D721Med (cell line): ENCODE data around the gene FAM168A.

Source experiments
- DNase-seq: peaks from one replicate; pipeline ENCODE4 v3.0.0; 2011; ENCODE audit warnings: low spot score; ENCODE audit not compliant: insufficient read length
- FAIRE-seq: peaks from 2 replicates; lab custom pipeline; 2011; peaks lifted over from hg19 to GRCh38; lab: Jason Lieb, UNC
- TF ChIP-seq, protein P1 (sequence below): IDR thresholded peaks from 2 replicates; pipeline ENCODE4 v1.5.1; 2012; ENCODE audit warnings: mild to moderate bottlenecking, control low read depth; ENCODE audit not compliant: insufficient read depth; ENCODE audit errors: missing control alignments

The FAM168A gene

DNA sequence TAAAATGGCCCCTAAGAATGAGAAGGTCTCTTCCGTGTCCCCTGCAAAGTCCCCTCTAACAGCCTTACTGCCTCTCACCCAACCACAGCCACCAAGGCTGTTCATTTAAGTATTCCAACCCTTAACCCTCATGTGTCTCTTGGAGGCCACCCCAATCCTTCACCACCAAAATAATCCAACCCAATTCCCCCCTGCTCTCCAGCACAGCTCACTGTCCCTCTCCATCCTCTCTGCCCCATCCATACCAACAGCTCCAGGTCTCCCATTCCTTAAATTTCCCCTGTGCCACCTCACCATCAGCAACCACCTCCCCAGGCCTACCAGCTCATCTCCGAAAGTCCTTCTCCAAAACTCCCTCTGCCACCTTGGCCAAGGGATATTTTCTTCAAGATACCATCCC is 1.4 kb downstream of the FAM168A start:
- TF ChIP-seq, protein P1, sequence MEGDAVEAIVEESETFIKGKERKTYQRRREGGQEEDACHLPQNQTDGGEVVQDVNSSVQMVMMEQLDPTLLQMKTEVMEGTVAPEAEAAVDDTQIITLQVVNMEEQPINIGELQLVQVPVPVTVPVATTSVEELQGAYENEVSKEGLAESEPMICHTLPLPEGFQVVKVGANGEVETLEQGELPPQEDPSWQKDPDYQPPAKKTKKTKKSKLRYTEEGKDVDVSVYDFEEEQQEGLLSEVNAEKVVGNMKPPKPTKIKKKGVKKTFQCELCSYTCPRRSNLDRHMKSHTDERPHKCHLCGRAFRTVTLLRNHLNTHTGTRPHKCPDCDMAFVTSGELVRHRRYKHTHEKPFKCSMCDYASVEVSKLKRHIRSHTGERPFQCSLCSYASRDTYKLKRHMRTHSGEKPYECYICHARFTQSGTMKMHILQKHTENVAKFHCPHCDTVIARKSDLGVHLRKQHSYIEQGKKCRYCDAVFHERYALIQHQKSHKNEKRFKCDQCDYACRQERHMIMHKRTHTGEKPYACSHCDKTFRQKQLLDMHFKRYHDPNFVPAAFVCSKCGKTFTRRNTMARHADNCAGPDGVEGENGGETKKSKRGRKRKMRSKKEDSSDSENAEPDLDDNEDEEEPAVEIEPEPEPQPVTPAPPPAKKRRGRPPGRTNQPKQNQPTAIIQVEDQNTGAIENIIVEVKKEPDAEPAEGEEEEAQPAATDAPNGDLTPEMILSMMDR = no peak
- DNase-seq (no peak), FAIRE-seq (no peak)

DNA sequence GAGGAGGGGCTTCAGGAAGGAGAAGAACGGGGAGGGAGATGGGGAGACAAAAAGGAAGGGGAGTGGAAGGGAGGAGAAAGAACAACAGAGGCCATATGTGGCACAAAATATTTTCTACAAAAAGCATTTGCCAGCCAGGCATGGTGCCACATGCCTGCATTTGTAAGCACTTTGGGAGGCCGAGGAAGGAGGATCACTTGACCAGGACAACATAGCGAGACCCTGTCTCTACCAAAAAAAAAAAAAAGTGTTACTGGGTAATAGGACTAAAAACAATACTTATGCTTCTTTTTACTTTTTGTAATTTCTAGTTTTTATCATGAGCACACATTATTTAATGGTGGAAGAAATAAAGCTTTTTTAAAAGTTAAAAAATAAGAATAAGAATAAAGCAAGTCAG is 5.3 kb downstream of the FAM168A start:
- TF ChIP-seq, protein P1 = no peak
- DNase-seq = no peak
- no peak for FAIRE-seq

DNA sequence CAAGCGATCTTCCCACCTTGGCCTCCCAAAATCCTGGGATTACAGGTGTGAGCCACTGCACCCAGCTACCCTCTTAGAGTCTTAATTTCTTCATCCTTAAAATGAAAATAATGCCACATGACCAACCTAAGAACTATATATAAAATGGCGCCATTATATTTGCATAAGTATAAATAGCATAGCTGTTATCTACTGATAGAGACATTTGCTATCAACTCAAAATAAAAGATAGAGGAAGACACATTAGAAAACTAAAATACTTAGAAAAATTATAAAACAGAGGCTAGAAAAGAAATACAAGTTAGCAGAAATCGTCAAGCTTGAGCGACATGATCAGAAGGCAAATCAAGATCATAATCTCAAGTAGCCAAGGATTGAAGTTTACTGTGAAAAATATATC is 6.2 kb downstream of the FAM168A start:
- no peak for DNase-seq
- FAIRE-seq = no peak
- TF ChIP-seq, protein P1 = no peak

DNA sequence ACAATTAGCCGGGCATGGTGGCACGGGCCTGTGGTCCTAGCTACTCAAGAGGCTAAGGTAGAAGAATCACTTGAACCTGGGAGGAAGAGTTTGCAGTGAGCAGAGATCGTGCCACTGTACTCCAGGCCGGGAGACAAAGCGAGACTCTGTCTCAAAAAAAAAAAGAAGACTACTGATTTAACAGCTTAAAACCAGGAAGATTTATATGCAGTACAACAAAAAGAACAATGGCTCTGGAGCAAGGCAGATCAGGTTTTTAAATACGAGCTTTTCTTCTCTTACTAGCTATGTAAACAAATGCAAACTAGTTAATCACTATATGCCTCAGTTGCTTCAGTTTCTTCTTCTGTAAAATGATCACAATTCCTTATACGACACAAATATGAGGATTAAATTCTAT is 6.9 kb downstream of the FAM168A start:
- DNase-seq = no peak
- FAIRE-seq = no peak
- TF ChIP-seq, protein P1 = no peak

DNA sequence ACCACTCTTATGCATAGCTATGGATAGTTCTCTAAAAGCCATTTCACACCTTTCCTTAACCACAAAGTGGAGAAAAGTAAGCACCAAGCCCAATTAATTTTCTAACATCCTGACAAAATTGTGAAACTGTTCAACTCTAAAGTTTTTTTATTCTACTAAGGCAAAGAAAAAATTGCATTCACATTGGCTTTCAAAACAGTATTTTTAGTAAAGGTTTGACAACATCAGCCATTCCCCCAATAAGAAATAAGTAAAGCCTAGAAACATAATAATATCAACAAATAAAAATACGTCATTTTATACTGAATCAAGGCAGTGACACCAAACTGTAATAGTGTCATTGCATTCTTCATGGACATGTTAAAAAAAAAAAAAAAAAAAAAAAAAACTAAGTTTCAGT is 11.1 kb downstream of the FAM168A start:
- FAIRE-seq (no peak), DNase-seq (no peak)
- TF ChIP-seq, protein P1 = no peak

DNA sequence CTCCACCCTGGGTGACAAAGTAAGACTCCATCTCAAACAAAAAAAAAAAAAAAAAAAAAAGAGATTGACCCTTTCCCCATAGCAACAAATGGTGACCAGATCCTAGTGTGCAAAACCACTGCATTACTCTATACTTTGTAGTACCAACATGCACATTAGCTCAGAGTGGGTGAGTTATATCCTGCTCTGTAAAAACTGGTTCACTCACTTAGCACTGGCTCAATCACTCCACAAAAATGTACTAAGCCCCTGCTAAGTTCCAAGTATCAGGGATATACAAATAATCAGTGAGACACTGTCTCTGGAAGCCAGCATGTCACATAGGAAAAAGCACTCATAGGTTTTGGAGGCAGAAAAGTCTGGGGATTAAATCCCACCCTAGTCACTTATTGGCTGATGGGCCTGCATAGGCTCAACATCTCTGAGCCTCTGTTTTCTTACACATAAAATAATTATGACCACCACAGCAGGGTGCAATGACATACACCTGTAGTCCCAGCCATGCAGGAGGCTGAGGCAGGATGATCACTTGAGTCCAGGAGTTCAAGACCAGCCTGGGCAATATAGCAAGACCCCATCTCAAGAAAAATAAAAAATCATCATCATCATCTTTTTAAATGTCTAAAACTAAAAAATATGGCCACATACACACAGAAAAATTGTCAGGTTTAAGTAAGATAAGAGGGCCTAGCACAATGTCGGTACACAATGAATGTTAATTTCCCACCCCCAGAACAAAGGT is 11.9 kb downstream of the FAM168A start:
- no peak for FAIRE-seq
- TF ChIP-seq, protein P1 = no peak
- DNase-seq = no peak

DNA sequence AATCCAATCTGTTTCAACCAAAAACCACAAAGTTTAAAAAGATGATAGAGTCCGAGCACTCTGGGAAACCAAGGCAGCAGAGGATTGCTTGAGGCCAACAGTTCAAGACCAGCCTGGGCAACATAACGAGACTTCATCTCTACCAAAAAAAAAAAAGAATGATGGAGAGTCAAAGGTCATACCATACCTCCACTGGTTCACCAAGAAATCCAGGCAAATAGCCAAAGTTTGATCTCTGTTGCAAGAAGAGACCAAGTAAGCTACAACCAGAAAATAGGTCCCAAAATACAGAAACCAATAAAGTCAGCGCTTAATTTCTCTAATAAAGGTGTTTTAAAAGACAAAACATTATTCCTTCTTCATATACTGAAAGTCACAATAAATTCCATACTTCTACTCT is 13.1 kb downstream of the FAM168A start:
- DNase-seq (no peak), FAIRE-seq (no peak)
- TF ChIP-seq, protein P1 = no peak
